A549 (cell line): ENCODE data around the gene C1GALT1C1.

Experiments
- CHD2 ChIP-seq: fragments of 150-350 bp; IDR thresholded peaks from 2 replicates; pipeline ENCODE4 v1.6.1; 2014; ENCODE audit warnings: low read length; ENCODE audit not compliant: partially characterized antibody
- CHD4 ChIP-seq: fragments of 200-600 bp; sonication (generic); IDR thresholded peaks from 2 replicates; pipeline ENCODE4 v1.6.1; 2016; ENCODE audit warnings: antibody characterized with exemption, mild to moderate bottlenecking, borderline replicate concordance
- CTCF ChIP-seq: fragments of >200 bp; sonication (Bioruptor Twin); formaldehyde crosslinking; IDR thresholded peaks from 3 replicates; pipeline ENCODE4 v1.5.1; 2016
- ELK1 ChIP-seq: fragments of 150-350 bp; IDR thresholded peaks from 2 replicates; pipeline ENCODE4 v1.6.1; 2014; ENCODE audit warnings: low read depth, mild to moderate bottlenecking, low read length
- KDM1A ChIP-seq: fragments of 200-600 bp; sonication (generic); IDR thresholded peaks from 2 replicates; pipeline ENCODE4 v1.6.1; 2016; ENCODE audit warnings: low read depth, mild to moderate bottlenecking
- MAFK ChIP-seq: fragments of 450-650 bp; IDR thresholded peaks from 2 replicates; pipeline ENCODE4 v1.6.1; 2014; ENCODE audit not compliant: partially characterized antibody
- MYC ChIP-seq: IDR thresholded peaks from 2 replicates; pipeline ENCODE4 v1.6.1; 2012; ENCODE audit warnings: mild to moderate bottlenecking, inconsistent platforms, low read length, improper control_type of control experiment, borderline replicate concordance
- NPAS2 ChIP-seq: fragments of 250-450 bp; sonication (Bioruptor Pico); IDR thresholded peaks from 2 replicates; pipeline ENCODE4 v1.8.0; 2022; ENCODE audit warnings: mild to moderate bottlenecking, moderate library complexity, borderline replicate concordance
- PHF8 ChIP-seq: fragments of 200-600 bp; sonication (generic); IDR thresholded peaks from 2 replicates; pipeline ENCODE4 v1.6.1; 2016; ENCODE audit warnings: low read depth, mild to moderate bottlenecking, antibody characterized with exemption, moderate library complexity, borderline replicate concordance
- POLR2A ChIP-seq: IDR thresholded peaks from 2 replicates; pipeline ENCODE4 v1.6.1; 2012; ENCODE audit warnings: mild to moderate bottlenecking, low read length
- RAD21 ChIP-seq, 2 experiments: fragments of >200 bp in 1 of 2; sonication (Bioruptor Twin) in 1 of 2; formaldehyde crosslinking in 1 of 2; IDR thresholded peaks in 1 of 2; conservative IDR thresholded peaks in 1 of 2; 2 replicates in 1 of 2; 3 replicates in 1 of 2; pipeline ENCODE4 v1.6.1; 2012 to 2018; ENCODE audit warnings: inconsistent platforms in 1 of 2
- REST ChIP-seq: fragments of 200-600 bp; sonication (generic); IDR thresholded peaks from 2 replicates; pipeline ENCODE4 v1.6.1; 2016; ENCODE audit warnings: antibody characterized with exemption, mild to moderate bottlenecking, moderate library complexity

- TF ChIP-seq NPAS2, result no peak
- TF ChIP-seq POLR2A, result no peak
- no peak for TF ChIP-seq REST
- no peak for TF ChIP-seq CTCF
- no peak for TF ChIP-seq KDM1A
- no peak for TF ChIP-seq MYC
- TF ChIP-seq PHF8, result no peak
- no peak for TF ChIP-seq CHD2
- TF ChIP-seq ELK1, result no peak
- no peak for TF ChIP-seq CHD4
- TF ChIP-seq RAD21 (conservative IDR thresholded peaks at IDR 0.05 in 1 of 2, IDR thresholded peaks at IDR 0.05 in 1 of 2), result no peak
- TF ChIP-seq MAFK, result no peak
These were observed 15.0 kb downstream of the C1GALT1C1 start for GRCh38 chrX:120614816-120615215.
